Measurements from ENCODE around the gene STK24. TPM values are rescaled to one million over a fixed set of nuclear protein-coding genes. Genes with fewer than 3 reads are reported as not detected.

The STK24 gene
- total RNA-seq, 2 donors from 2014 or later, result 35.0 to 56.7 TPM

GRCh38 chr13:98490195-98490836 lies 86.6 kb downstream of the STK24 start:
- Histone ChIP-seq H3K4me3 (no peak overlapping the region), H3K36me3 (replicated peaks in 1 of 2; ENCODE audit: insufficient read depth in 1 of 2, low read depth in 2 of 2) (no peaks in the 10 kb centered on the region), H3K27me3 (no peaks in the 10 kb centered on the region), H3K9me3 (no peaks in the 10 kb centered on the region), H3K27ac (peak overlapping the region in 3 of 4 donors; percentile 18 to 35 (median 25)), H3K4me1 (peaks cover 32% of the 10 kb centered on the region)
- DNase-seq (no peak), ATAC-seq (no peak)
- TF ChIP-seq CTCF (IDR thresholded peaks at IDR 0.05), result no peak
- TF ChIP-seq POLR2A (IDR thresholded peaks at IDR 0.05), result no peak
- 41 to 45% methylated on average over 9 of the region's 9 CpGs for WGBS, 2 donors
- intact Hi-C loops (cut with DNase I), result loop anchor here (10.0 kb wide), 1 partner anchor 74 kb away; no protein-coding TSS in a partner anchor

- H3K36me3 ChIP-seq (replicated peaks in 1 of 2; ENCODE audit: insufficient read depth in 1 of 2, low read depth in 2 of 2), result no peaks in the 10 kb centered on the region
- H3K4me3 ChIP-seq, result no peak overlapping the region
- 77 to 86% methylated on average over 8 of the region's 8 CpGs for WGBS, 2 donors
- H3K4me1 ChIP-seq, result peaks cover 39% of the 10 kb centered on the region
- H3K27me3 ChIP-seq, result no peaks in the 10 kb centered on the region
- no peaks in the 10 kb centered on the region for H3K9me3 ChIP-seq
- intact Hi-C loops (cut with DNase I), result loop anchor here (10.0 kb wide), 1 partner anchor 75 kb away; no protein-coding TSS in a partner anchor
- H3K27ac ChIP-seq, result peak overlapping the region in 3 of 4 donors; percentile 18 to 35 (median 25)
- ATAC-seq (no peak), DNase-seq (no peak)
- TF ChIP-seq POLR2A (IDR thresholded peaks at IDR 0.05) (no peak), CTCF (IDR thresholded peaks at IDR 0.05) (no peak)
Measured at GRCh38 chr13:98489446-98490194, 87.3 kb downstream of the STK24 start.

GRCh38 chr13:98488736-98489135 lies 88.2 kb downstream of the STK24 start:
- WGBS, 2 donors, result 85 to 87% methylated on average over 10 to 11 of the region's 11 CpGs
- Histone ChIP-seq H3K27ac (no peak overlapping the region), H3K9me3 (no peaks in the 10 kb centered on the region), H3K4me1 (peaks cover 48% of the 10 kb centered on the region), H3K36me3 (replicated peaks in 1 of 2; ENCODE audit: insufficient read depth in 1 of 2, low read depth in 2 of 2) (no peaks in the 10 kb centered on the region), H3K4me3 (no peak overlapping the region), H3K27me3 (no peaks in the 10 kb centered on the region)
- intact Hi-C loops (cut with DNase I), result no loop called here
- ATAC-seq (no peak), DNase-seq (no peak)
- TF ChIP-seq CTCF (IDR thresholded peaks at IDR 0.05), result no peak
- no peak for TF ChIP-seq POLR2A (IDR thresholded peaks at IDR 0.05)

- intact Hi-C loops (cut with DNase I), result no loop called here
- Histone ChIP-seq H3K27ac (no peak overlapping the region), H3K36me3 (replicated peaks in 1 of 2; ENCODE audit: insufficient read depth in 1 of 2, low read depth in 2 of 2) (no peaks in the 10 kb centered on the region), H3K4me1 (peaks cover 58% of the 10 kb centered on the region), H3K27me3 (no peaks in the 10 kb centered on the region), H3K4me3 (no peak overlapping the region), H3K9me3 (no peaks in the 10 kb centered on the region)
- no peak for DNase-seq
- TF ChIP-seq CTCF (IDR thresholded peaks at IDR 0.05), result no peak
- TF ChIP-seq POLR2A (IDR thresholded peaks at IDR 0.05), result no peak
- no peak for ATAC-seq
- 74 to 75% methylated on average over 5 of the region's 5 CpGs for WGBS, 2 donors
Measured at GRCh38 chr13:98487522-98487921, 89.4 kb downstream of the STK24 start.
